Bone marrow (tissue), 2 donors: ENCODE data around the gene CALD1.

Source experiments
- DNase-seq, 2 donors: peaks; one replicate each; lab custom pipeline; 2025; lab: John Stamatoyannopoulos, UW

CALD1 gene

DNA sequence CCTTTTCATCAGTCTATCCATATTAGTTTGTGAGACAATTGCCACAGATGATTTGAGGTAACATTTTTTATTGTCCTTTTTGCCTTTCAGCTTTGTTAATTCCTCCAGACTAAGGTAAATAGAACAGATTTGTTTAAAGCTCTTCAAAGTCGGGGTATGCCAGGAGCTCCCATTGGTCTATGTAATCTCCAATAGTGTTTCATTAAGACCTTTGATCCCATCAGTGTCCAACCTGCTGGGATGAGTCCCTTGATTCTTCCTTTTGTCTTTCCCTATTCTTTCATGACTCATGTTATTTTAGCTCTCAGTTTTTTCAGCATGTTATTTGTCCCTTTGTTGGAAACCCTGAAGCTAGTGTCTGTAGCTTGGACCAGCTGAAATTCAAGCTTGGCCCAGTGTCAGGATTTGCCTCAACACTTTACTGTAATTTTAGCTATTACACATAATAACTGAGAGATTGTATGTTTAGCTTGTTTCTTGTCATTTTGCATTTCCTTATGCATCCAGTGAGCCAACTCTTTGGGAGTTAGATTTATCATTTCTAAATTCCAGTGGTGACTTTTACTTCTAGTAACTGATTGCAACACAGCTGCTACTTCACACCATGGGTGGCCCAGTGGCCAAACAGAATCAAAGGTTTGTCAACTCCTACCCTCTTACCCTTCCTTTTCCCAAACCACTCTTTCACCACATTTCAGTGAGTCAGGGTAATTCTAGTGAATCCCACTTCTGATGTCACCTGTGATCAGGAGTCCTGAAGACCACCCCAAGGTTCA, 222.1 kb downstream of the CALD1 start:
- no peak for DNase-seq

DNA sequence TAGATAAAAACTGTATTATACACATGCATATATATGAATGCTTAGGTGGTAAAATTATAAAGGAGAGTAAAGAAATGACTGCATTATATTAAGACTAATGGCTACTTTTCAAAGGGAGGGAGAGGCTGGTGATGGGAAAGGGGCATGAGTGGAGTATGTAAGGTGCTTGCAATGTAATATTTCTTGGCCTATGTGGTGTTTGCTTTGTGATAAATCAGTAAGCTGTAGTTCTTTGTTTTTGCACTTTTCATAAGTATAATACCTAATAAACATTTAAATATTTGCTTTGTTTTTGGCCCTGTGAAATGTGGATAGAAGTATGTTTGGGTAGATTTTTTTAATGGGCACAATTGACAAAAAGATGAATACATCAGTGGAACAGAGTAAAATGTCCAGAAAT, 232.8 kb downstream of the CALD1 start:
- DNase-seq = no peak
